Ureter (tissue), 1 donor: ENCODE data around the gene XRCC2. TPM values are rescaled to one million over a fixed set of nuclear protein-coding genes. Genes with fewer than 3 reads are reported as not detected.
"Not testable (repeated sequence)": the region's sequence is repeated elsewhere in the genome, so short reads cannot be mapped to it uniquely, and the experiment has no call there.

Experiments
- DNase-seq: peaks from one replicate; pipeline ENCODE4 v3.0.0-alpha.2; 2020; ENCODE audit warnings: low spot score
- total RNA-seq: library from RNA; stranded (reverse); gene quantifications from one replicate; pipeline ENCODE4 v1.2.4, GENCODE V29; 2023
- donor health status: DM: yes; HTN: yes; CAD: no.

The XRCC2 gene
- 0.96 TPM for total RNA-seq

- peak; percentile 93 for DNase-seq
Measured at GRCh38 chr7:152675759-152676636, at the start of gene XRCC2. Gene XRCC2 (minus strand): TSS chr7:152676141. CDS start chr7:152676079, 62 bp downstream.

- no peak for DNase-seq
Measured at GRCh38 chr7:152723364-152723763, 47.4 kb upstream of the XRCC2 start.

- not testable (repeated sequence) for DNase-seq
Measured at GRCh38 chr7:152712412-152713042, 36.6 kb upstream of the XRCC2 start.

GRCh38 chr7:152711444-152711944 lies 35.6 kb upstream of the XRCC2 start:
- DNase-seq = no peak

- DNase-seq = no peak
Measured at GRCh38 chr7:152710153-152710442, 34.2 kb upstream of the XRCC2 start.

GRCh38 chr7:152709287-152710152 lies 33.6 kb upstream of the XRCC2 start:
- no peak for DNase-seq

- DNase-seq = no peak
Measured at GRCh38 chr7:152704796-152705384, 28.9 kb upstream of the XRCC2 start.

GRCh38 chr7:152699079-152699478 lies 23.1 kb upstream of the XRCC2 start:
- DNase-seq = no peak

- not testable (repeated sequence) for DNase-seq
Measured at GRCh38 chr7:152697268-152697974, 21.5 kb upstream of the XRCC2 start.

- not testable (repeated sequence) for DNase-seq
Measured at GRCh38 chr7:152692196-152692595, 16.3 kb upstream of the XRCC2 start.

GRCh38 chr7:152683297-152683696 lies 7.4 kb upstream of the XRCC2 start:
- DNase-seq = no peak

- DNase-seq = no peak
Measured at GRCh38 chr7:152677808-152678670, 2.1 kb upstream of the XRCC2 start.

- DNase-seq = no peak
Measured at GRCh38 chr7:152674860-152675758, 832 bp downstream of the XRCC2 start.

GRCh38 chr7:152673897-152674296 lies 2.0 kb downstream of the XRCC2 start:
- DNase-seq = no peak

GRCh38 chr7:152672626-152673025 lies 3.3 kb downstream of the XRCC2 start:
- DNase-seq = no peak

GRCh38 chr7:152669758-152670157 lies 6.2 kb downstream of the XRCC2 start:
- no peak for DNase-seq

GRCh38 chr7:152668975-152669374 lies 7.0 kb downstream of the XRCC2 start:
- no peak for DNase-seq

- no peak for DNase-seq
Measured at GRCh38 chr7:152667958-152668357, 8.0 kb downstream of the XRCC2 start.

- no peak for DNase-seq
Measured at GRCh38 chr7:152666078-152666477, 9.9 kb downstream of the XRCC2 start.
